GM08714 (cell line): ENCODE measurements around the gene SAMMSON.

ENCODE experiments used
- H3K4me3 ChIP-seq: fragments of 200-500 bp; sonication (Bioruptor generic); 2 replicates; pipeline ENCODE4 v1.5.1; 2014; ENCODE audit warnings: mild to moderate bottlenecking, low read length, inconsistent platforms
- ZNF274 ChIP-seq: IDR thresholded peaks from 2 replicates; pipeline ENCODE4 v1.6.1; 2012; ENCODE audit warnings: mild to moderate bottlenecking, low read depth, low read length

SAMMSON gene

GRCh38 chr3:70056081-70056480, 56.5 kb downstream of the SAMMSON start:
- TF ChIP-seq ZNF274, result no peak
- H3K4me3 ChIP-seq, result no peak overlapping the region

- no peak overlapping the region for H3K4me3 ChIP-seq
- no peak for TF ChIP-seq ZNF274
Measured at GRCh38 chr3:70057426-70057825, 57.9 kb downstream of the SAMMSON start.

GRCh38 chr3:70061096-70061495, 61.6 kb downstream of the SAMMSON start:
- TF ChIP-seq ZNF274, result no peak
- no peak overlapping the region for H3K4me3 ChIP-seq

GRCh38 chr3:70064194-70064779, 64.8 kb downstream of the SAMMSON start:
- no peak overlapping the region for H3K4me3 ChIP-seq
- TF ChIP-seq ZNF274, result no peak

GRCh38 chr3:70065696-70066253, 66.2 kb downstream of the SAMMSON start:
- no peak overlapping the region for H3K4me3 ChIP-seq
- TF ChIP-seq ZNF274, result no peak

GRCh38 chr3:70067860-70068521, 68.5 kb downstream of the SAMMSON start:
- H3K4me3 ChIP-seq, result no peak overlapping the region
- TF ChIP-seq ZNF274, result no peak

GRCh38 chr3:70069557-70069956, 70.0 kb downstream of the SAMMSON start:
- H3K4me3 ChIP-seq, result no peak overlapping the region
- TF ChIP-seq ZNF274, result no peak

GRCh38 chr3:70071138-70071537, 71.6 kb downstream of the SAMMSON start:
- H3K4me3 ChIP-seq, result no peak overlapping the region
- no peak for TF ChIP-seq ZNF274

GRCh38 chr3:70072180-70072579, 72.6 kb downstream of the SAMMSON start:
- no peak for TF ChIP-seq ZNF274
- H3K4me3 ChIP-seq, result no peak overlapping the region

- no peak overlapping the region for H3K4me3 ChIP-seq
- no peak for TF ChIP-seq ZNF274
Measured at GRCh38 chr3:70072754-70073153, 73.2 kb downstream of the SAMMSON start.

GRCh38 chr3:70075101-70075500, 75.6 kb downstream of the SAMMSON start:
- no peak for TF ChIP-seq ZNF274
- H3K4me3 ChIP-seq, result no peak overlapping the region

GRCh38 chr3:70076396-70076795, 76.9 kb downstream of the SAMMSON start:
- TF ChIP-seq ZNF274, result no peak
- no peak overlapping the region for H3K4me3 ChIP-seq

GRCh38 chr3:70078778-70079177, 79.2 kb downstream of the SAMMSON start:
- no peak overlapping the region for H3K4me3 ChIP-seq
- TF ChIP-seq ZNF274, result no peak

- TF ChIP-seq ZNF274, result no peak
Measured at GRCh38 chr3:70085613-70086012, 86.1 kb downstream of the SAMMSON start.

GRCh38 chr3:70086336-70086735, 86.8 kb downstream of the SAMMSON start:
- no peak for TF ChIP-seq ZNF274
- no peak overlapping the region for H3K4me3 ChIP-seq

More at GRCh38 chr3:70085613-70086012, 86.1 kb downstream of the SAMMSON start:
- H3K4me3 ChIP-seq, result no peak overlapping the region
